ENCODE measurements around the gene CCNY.
A peak's percentile ranks its signal among the peaks of the same experiment; 100 is the strongest.

Gene CCNY

DNA sequence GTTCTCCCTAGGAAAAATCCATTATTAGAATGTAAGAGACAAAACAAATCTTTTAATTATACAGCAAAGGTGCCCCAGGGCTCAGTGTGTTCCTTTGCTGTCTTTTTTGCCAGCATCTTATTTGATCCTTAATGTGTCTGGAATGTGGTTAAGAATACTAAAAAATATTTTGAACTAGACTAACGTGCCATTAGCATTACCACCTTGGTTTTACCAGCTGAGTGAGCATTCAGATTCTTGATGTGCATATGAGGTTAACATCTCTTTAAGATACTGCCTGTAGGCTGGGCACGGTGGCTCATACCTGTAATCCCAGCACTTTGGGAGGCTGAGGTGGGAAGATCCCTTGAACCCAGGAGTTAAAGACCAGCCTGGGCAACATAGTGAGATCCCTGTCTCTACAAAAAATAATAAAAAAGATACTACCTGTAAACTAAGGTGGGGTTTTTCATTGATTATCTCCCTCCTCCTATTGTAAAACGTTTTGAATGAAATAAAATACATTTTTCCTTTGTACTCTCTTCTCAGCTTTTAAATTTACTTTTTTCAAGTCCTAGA lies 96.6 kb downstream of the CCNY start:
- no peak overlapping the region for H3K4me3 ChIP-seq (replicated peaks in 1 of 2; ENCODE audit: low read depth in 2 of 2, low read length in 2 of 2)
- no peak for DNase-seq (ENCODE audit: low read depth in 2 of 2)
- TF ChIP-seq, protein P1, sequence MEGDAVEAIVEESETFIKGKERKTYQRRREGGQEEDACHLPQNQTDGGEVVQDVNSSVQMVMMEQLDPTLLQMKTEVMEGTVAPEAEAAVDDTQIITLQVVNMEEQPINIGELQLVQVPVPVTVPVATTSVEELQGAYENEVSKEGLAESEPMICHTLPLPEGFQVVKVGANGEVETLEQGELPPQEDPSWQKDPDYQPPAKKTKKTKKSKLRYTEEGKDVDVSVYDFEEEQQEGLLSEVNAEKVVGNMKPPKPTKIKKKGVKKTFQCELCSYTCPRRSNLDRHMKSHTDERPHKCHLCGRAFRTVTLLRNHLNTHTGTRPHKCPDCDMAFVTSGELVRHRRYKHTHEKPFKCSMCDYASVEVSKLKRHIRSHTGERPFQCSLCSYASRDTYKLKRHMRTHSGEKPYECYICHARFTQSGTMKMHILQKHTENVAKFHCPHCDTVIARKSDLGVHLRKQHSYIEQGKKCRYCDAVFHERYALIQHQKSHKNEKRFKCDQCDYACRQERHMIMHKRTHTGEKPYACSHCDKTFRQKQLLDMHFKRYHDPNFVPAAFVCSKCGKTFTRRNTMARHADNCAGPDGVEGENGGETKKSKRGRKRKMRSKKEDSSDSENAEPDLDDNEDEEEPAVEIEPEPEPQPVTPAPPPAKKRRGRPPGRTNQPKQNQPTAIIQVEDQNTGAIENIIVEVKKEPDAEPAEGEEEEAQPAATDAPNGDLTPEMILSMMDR (IDR thresholded peaks at IDR 0.05; ENCODE audit: low read depth, low read length), result no peak

DNA sequence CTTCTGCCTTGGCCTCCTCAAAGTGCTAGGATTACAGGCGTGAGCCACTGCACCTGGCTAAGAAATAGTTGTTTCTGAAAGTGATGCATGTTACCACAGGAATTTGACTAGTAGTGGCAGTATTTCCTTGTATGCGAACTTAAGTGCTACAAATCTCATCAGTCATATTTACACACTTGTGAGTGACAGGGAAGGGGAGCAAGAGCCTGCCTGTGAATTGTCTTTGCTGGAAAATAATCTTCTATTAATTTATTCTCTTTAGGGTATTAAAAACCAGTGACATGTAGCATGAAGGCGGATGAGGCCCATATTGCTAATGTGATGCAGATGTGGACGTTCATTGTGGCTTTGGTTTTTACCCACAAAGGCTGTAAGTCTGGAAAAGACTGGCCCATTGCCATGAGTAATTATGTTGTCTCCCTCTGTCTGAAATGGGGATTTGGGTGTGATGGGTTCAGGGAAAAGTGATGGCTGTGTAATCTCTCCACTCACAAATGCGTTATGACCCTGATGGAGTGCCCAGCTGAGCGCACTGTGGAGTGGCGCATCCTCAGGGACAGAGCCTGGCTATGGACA lies 97.6 kb downstream of the CCNY start:
- DNase-seq (ENCODE audit: low read depth in 2 of 2), result peak; percentile 59 to 74
- TF ChIP-seq, protein P1 (IDR thresholded peaks at IDR 0.05; ENCODE audit: low read depth, low read length), result no peak
- no peak overlapping the region for H3K4me3 ChIP-seq (replicated peaks in 1 of 2; ENCODE audit: low read depth in 2 of 2, low read length in 2 of 2)

DNA sequence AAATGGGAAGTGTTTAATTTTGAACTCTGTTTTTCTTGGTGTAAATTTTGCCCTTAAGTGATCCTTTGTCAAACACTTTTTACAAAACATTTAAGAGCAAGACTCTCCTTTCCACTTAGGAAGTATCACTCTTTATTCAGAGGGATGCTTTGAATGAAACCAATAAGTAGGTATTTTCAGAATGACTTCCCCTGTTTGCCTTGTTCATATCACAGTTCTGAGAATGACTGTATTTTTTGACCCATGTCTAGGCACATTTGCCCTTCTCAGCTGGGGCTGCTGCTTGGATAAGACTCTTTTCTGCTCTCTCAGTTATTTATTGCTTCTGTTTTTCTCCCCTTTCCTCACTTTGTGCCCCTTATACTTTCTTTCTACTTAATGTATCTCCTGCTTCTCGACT lies 98.2 kb downstream of the CCNY start:
- no peak overlapping the region for H3K4me3 ChIP-seq (replicated peaks in 1 of 2; ENCODE audit: low read depth in 2 of 2, low read length in 2 of 2)
- no peak for DNase-seq (ENCODE audit: low read depth in 2 of 2)
- TF ChIP-seq, protein P1 (IDR thresholded peaks at IDR 0.05; ENCODE audit: low read depth, low read length), result no peak

DNA sequence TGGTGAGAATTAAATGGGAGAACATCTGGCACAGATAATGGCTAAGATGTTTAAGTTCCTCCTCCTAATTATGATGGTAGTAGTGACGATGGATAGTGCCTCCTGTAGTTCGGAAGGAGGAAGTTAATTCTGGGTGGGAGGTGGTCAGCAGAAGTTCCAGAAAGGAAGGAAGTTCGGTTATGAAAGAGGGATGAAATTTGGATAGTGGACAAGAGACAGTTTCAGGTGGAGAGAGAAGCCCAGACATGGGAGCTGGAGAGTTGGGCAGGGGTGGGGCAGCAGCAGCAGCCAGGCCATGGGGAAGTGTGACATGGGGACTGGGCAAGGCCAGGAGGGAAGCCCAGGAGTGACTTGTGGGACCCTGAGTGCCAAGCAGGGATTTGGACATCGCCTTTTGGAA lies 99.5 kb downstream of the CCNY start:
- TF ChIP-seq, protein P1 (IDR thresholded peaks at IDR 0.05; ENCODE audit: low read depth, low read length), result no peak
- no peak overlapping the region for H3K4me3 ChIP-seq (replicated peaks in 1 of 2; ENCODE audit: low read depth in 2 of 2, low read length in 2 of 2)
- no peak for DNase-seq (ENCODE audit: low read depth in 2 of 2)

DNA sequence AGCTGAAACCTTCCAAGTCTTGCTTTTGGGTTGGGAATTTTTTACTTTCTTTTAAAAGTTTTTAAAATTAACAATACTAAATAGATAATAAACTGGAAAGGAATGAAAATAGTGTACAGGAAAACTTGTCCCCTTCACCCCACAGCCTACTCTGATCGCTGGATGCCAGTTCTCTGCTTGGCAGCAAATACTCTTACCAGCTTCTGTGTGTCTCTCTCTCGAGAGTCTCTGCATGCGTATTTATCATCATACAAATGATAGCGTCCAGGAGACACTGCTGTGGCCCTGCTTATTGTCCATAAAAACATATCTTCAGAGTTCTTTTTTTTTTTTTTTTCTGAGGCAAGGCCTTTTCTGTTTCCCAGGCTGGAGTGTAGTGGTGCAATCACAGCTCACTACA lies 101.5 kb downstream of the CCNY start:
- TF ChIP-seq, protein P1 (IDR thresholded peaks at IDR 0.05; ENCODE audit: low read depth, low read length), result no peak
- no peak for DNase-seq (ENCODE audit: low read depth in 2 of 2)
- H3K4me3 ChIP-seq (replicated peaks in 1 of 2; ENCODE audit: low read depth in 2 of 2, low read length in 2 of 2), result no peak overlapping the region

DNA sequence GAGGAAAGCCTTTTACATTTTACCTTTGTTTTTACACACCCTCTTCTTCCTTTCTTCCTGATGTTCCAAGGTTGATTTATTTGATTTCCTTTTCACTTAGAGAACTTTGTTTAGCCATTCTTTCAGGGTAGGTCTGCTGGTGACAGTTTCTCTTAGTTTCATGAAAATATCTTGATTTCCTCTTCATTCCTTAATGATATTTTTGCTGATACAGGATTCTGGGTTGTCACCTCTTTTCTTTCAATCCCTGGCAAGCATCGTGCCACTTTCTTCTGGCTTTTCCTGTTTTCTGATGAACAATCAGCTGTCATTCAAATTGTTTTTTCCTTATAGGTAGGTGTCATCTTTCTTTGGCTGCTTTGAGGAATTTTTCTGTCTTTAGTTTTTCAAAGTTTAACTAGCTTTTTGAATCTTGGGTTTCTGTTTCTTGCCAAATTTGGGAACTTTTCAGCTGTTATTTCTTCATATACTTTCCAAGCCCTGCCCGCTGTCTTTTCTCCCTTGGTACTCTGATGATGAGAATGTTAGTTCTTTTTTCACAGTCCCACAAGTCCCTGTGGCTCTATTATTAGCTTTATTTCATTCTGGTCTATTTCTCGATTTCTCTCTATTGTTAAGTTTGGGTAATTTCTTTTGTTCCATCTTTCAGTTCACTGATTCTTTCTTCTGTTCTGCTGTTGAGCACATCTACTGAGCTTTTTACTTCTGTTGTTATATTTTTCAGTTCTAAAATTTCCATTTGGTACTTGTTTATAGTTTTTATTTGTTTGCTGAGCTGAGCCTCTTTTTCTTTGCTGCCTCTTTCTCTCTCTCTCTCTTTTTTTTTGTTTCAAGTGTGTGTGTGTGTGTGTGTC lies 102.6 kb downstream of the CCNY start:
- TF ChIP-seq, protein P1 (IDR thresholded peaks at IDR 0.05; ENCODE audit: low read depth, low read length), result no peak
- DNase-seq (ENCODE audit: low read depth in 2 of 2), result no peak
- no peak overlapping the region for H3K4me3 ChIP-seq (replicated peaks in 1 of 2; ENCODE audit: low read depth in 2 of 2, low read length in 2 of 2)
